Mucosa of stomach (tissue), 1 donor: ENCODE measurements around the gene ST8SIA3.

ENCODE experiments used
- H3K27me3 ChIP-seq: one replicate; pipeline ENCODE4 v1.7.0; 2013; ENCODE audit warnings: mild to moderate bottlenecking, low read length; ENCODE audit not compliant: control insufficient read depth, insufficient read depth
- H3K36me3 ChIP-seq: one replicate; pipeline ENCODE4 v1.7.0; 2013; ENCODE audit warnings: low read length; ENCODE audit not compliant: control insufficient read depth, insufficient read depth
- H3K4me1 ChIP-seq: one replicate; pipeline ENCODE4 v1.7.0; 2013; ENCODE audit warnings: mild to moderate bottlenecking, low read length; ENCODE audit not compliant: control insufficient read depth, insufficient read depth
- H3K4me3 ChIP-seq: one replicate; pipeline ENCODE4 v1.7.0; 2013; ENCODE audit warnings: low read length
- H3K9ac ChIP-seq: one replicate; pipeline ENCODE4 v1.7.0; 2013; ENCODE audit warnings: mild to moderate bottlenecking, low read length, moderate library complexity
- H3K9me3 ChIP-seq: one replicate; pipeline ENCODE4 v1.7.0; 2013; ENCODE audit warnings: mild to moderate bottlenecking, low read length, moderate library complexity; ENCODE audit not compliant: control insufficient read depth
- donor health status: Pancreatic carcinoma.

The ST8SIA3 gene

GRCh38 chr18:57352271-57352701 is at the start of gene ST8SIA3:
Gene ST8SIA3 (plus strand): TSS chr18:57352557. CDS start chr18:57352847, 290 bp downstream.
- no peak within 1 kb of the TSS for H3K9ac ChIP-seq
- H3K36me3 ChIP-seq = no peaks in the 10 kb centered on the region
- H3K27me3 ChIP-seq = peaks cover 35% of the 10 kb centered on the region
- H3K9me3 ChIP-seq = no peaks in the 10 kb centered on the region
- no peak within 1 kb of the TSS for H3K4me3 ChIP-seq
- H3K4me1 ChIP-seq = no peaks in the 10 kb centered on the region

GRCh38 chr18:57311472-57311871 is 40.9 kb upstream of the ST8SIA3 start:
- Histone ChIP-seq H3K4me1 (no peaks in the 10 kb centered on the region), H3K9ac (no peak overlapping the region), H3K9me3 (no peaks in the 10 kb centered on the region), H3K27me3 (no peaks in the 10 kb centered on the region), H3K36me3 (no peaks in the 10 kb centered on the region), H3K4me3 (no peak overlapping the region)

DNA sequence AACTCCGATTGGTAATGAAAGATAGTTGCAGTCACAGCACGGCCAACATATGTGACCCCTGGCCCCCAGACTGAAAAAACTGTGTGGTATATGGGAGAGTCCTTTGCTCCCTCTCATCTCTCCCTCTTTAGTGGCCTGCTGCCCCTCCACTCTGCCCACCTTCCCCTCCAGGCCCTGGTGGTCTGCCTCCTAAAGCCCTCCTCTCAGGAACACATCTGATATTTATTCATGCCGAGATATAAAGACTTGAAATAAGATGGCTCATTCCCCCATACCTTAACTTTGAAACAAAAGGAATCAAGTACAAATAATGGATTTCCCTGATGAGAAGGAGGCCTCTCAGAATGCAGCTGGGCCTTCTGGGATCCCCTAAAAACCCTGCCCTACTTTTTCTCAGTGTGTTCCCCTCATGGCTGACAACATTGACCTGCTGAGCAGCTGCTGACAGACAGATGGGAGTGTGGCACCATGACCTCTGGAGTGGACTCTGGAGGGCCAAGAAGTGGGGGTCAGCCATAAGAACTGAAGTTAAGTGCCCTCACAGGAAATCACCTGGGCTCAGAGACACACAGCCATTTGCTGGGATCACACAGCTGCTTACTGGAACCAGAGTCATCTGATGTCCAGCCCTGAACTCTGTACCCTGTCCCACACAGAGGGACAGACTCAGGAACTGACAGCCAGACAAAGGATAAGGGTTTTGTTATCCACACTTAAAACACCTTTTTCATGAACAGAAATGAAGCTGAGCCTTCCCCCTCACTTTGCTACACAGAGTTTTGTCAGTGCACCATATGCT is 39.8 kb upstream of the ST8SIA3 start:
- Histone ChIP-seq H3K9me3 (no peaks in the 10 kb centered on the region), H3K36me3 (no peaks in the 10 kb centered on the region), H3K27me3 (no peaks in the 10 kb centered on the region), H3K4me3 (no peak overlapping the region), H3K9ac (no peak overlapping the region), H3K4me1 (no peaks in the 10 kb centered on the region)

GRCh38 chr18:57320603-57321002 is 31.8 kb upstream of the ST8SIA3 start:
- Histone ChIP-seq H3K4me3 (no peak overlapping the region), H3K9me3 (no peaks in the 10 kb centered on the region), H3K4me1 (no peaks in the 10 kb centered on the region), H3K27me3 (no peaks in the 10 kb centered on the region), H3K36me3 (no peaks in the 10 kb centered on the region), H3K9ac (no peak overlapping the region)

GRCh38 chr18:57325491-57326166 is 26.7 kb upstream of the ST8SIA3 start:
- no peaks in the 10 kb centered on the region for H3K27me3 ChIP-seq
- H3K4me3 ChIP-seq = no peak overlapping the region
- no peaks in the 10 kb centered on the region for H3K36me3 ChIP-seq
- no peaks in the 10 kb centered on the region for H3K4me1 ChIP-seq
- H3K9ac ChIP-seq = no peak overlapping the region
- H3K9me3 ChIP-seq = no peaks in the 10 kb centered on the region

DNA sequence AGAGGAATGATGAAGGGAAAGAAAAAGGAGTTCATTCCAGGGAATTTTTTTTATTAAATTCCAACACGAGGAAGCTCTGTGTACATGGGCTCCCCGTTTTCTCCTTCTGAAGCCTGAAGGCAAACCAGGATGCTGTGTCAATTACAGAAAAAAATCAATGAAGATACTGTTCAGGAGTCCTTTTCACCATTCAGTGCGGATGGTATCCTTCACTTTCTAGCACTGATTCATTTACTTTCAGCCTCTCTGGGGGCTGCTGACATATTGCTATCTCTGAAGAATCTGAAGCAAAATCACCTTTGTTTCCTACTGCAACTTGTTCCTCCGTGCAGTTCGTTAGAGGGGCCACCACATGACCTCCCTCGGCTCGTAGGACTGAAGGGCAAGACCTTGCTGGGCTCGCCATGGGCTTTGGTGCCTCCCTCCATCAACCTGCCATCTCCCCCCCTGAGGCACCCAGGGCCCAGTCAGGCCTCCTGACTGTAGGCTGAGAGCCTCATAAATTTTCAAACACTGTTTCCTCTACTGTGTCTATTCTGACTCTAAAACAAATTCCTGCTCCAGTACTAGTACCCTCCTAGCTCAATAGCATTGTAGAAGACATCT is 25.5 kb upstream of the ST8SIA3 start:
- Histone ChIP-seq H3K4me3 (no peak overlapping the region), H3K27me3 (no peaks in the 10 kb centered on the region), H3K4me1 (no peaks in the 10 kb centered on the region), H3K9me3 (no peaks in the 10 kb centered on the region), H3K36me3 (no peaks in the 10 kb centered on the region), H3K9ac (no peak overlapping the region)

- H3K4me1 ChIP-seq = no peaks in the 10 kb centered on the region
- no peaks in the 10 kb centered on the region for H3K9me3 ChIP-seq
- no peaks in the 10 kb centered on the region for H3K36me3 ChIP-seq
- H3K4me3 ChIP-seq = no peak overlapping the region
- H3K27me3 ChIP-seq = no peaks in the 10 kb centered on the region
- H3K9ac ChIP-seq = no peak overlapping the region
Measured at GRCh38 chr18:57328665-57329064, 23.7 kb upstream of the ST8SIA3 start.

- Histone ChIP-seq H3K27me3 (no peaks in the 10 kb centered on the region), H3K4me3 (no peak overlapping the region), H3K4me1 (no peaks in the 10 kb centered on the region), H3K9ac (no peak overlapping the region), H3K9me3 (no peaks in the 10 kb centered on the region), H3K36me3 (no peaks in the 10 kb centered on the region)
Measured at GRCh38 chr18:57329856-57330255, 22.5 kb upstream of the ST8SIA3 start.

GRCh38 chr18:57331718-57332117 is 20.6 kb upstream of the ST8SIA3 start:
- H3K9ac ChIP-seq = no peak overlapping the region
- no peaks in the 10 kb centered on the region for H3K9me3 ChIP-seq
- H3K36me3 ChIP-seq = no peaks in the 10 kb centered on the region
- no peaks in the 10 kb centered on the region for H3K4me1 ChIP-seq
- no peaks in the 10 kb centered on the region for H3K27me3 ChIP-seq
- H3K4me3 ChIP-seq = no peak overlapping the region

DNA sequence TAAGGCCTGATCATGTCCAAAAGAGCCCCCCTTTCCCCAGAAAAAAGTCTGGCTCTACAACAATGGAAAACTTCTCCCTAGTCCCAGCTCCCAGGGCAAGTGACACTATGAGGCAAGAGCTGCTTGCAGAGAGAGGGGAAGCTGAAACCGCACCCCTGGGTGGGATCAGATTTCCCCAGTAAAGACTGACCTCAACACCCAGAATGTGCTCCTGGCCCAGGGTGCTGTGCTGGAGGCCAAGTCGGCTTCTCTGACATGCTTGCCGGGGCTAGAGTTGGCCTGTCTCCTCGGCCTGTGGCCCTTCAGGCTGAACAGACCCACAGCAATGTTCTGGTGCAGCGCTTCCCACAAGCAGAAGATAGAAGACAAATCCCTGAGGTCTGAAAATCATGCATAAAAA is 18.4 kb upstream of the ST8SIA3 start:
- H3K4me3 ChIP-seq = no peak overlapping the region
- no peaks in the 10 kb centered on the region for H3K9me3 ChIP-seq
- H3K36me3 ChIP-seq = no peaks in the 10 kb centered on the region
- no peaks in the 10 kb centered on the region for H3K27me3 ChIP-seq
- no peak overlapping the region for H3K9ac ChIP-seq
- H3K4me1 ChIP-seq = no peaks in the 10 kb centered on the region

DNA sequence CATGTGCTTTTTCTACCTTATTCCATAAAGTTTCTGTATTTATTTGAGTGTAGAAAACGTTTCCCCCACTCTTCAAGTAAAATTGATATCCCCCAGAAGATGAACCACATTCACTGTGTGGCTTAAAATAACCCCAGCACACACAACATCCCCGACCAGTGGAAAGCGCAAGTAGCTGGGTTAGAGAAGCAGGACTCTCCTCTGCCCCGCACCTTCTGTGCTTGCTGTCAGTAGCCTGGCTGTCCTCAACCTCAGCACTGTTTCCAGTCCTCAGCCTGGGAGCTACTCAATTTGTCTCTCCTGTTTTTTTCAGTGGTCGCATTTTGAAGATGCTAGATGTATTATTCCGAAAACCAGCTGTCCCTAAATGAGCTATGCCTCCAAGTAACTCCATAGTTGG is 18.0 kb upstream of the ST8SIA3 start:
- Histone ChIP-seq H3K9me3 (no peaks in the 10 kb centered on the region), H3K27me3 (no peaks in the 10 kb centered on the region), H3K9ac (no peak overlapping the region), H3K4me3 (no peak overlapping the region), H3K36me3 (no peaks in the 10 kb centered on the region), H3K4me1 (no peaks in the 10 kb centered on the region)

GRCh38 chr18:57336343-57336742 is 16.0 kb upstream of the ST8SIA3 start:
- Histone ChIP-seq H3K9me3 (no peaks in the 10 kb centered on the region), H3K9ac (no peak overlapping the region), H3K36me3 (no peaks in the 10 kb centered on the region), H3K27me3 (no peaks in the 10 kb centered on the region), H3K4me1 (no peaks in the 10 kb centered on the region), H3K4me3 (no peak overlapping the region)
